CD8-positive, alpha-beta memory T cell (primary cell): ENCODE measurements around the gene DEK. TPM values are rescaled to one million over a fixed set of nuclear protein-coding genes. Genes with fewer than 3 reads are reported as not detected.
A peak's percentile ranks its signal among the peaks of the same experiment; 100 is the strongest.
"Not testable (repeated sequence)": the region's sequence is repeated elsewhere in the genome, so short reads cannot be mapped to it uniquely, and the experiment has no call there.

Source experiments
- CTCF ChIA-PET: fragments of 350-600 bp; sonication (Branson Sonifier 250); formaldehyde crosslinking; loops from one replicate; lab custom pipeline; 2021; ENCODE audit warnings: antibody characterized with exemption; lab: Charles Lee
- POLR2A ChIA-PET: fragments of 350-600 bp; sonication (Branson Sonifier 250); formaldehyde crosslinking; loops from one replicate; lab custom pipeline; 2021; ENCODE audit warnings: antibody characterized with exemption; lab: Charles Lee
- DNase-seq, 5 donors: peaks; one replicate each; pipeline versions ENCODE4 v3.0.0 to v3.0.0-alpha.2; 2020 to 2022; ENCODE audit warnings: mixed read lengths in 1 of 5
- H3K27ac ChIP-seq: one replicate; pipeline ENCODE4 v1.7.0; 2013; ENCODE audit warnings: low read depth, mild to moderate bottlenecking, low read length, moderate library complexity
- H3K27me3 ChIP-seq: 2 replicates; pipeline ENCODE4 v1.7.0; 2013; ENCODE audit warnings: low read length, mild to moderate bottlenecking; ENCODE audit not compliant: insufficient read depth, poor library complexity, severe bottlenecking
- H3K36me3 ChIP-seq: 2 replicates; pipeline ENCODE4 v1.7.0; 2013; ENCODE audit warnings: mild to moderate bottlenecking, low read length, moderate library complexity; ENCODE audit not compliant: insufficient read depth
- H3K4me1 ChIP-seq: 2 replicates; pipeline ENCODE4 v1.7.0; 2013; ENCODE audit warnings: mild to moderate bottlenecking, low read length, moderate library complexity; ENCODE audit not compliant: insufficient read depth
- H3K4me3 ChIP-seq: 2 replicates; pipeline ENCODE4 v1.7.0; 2013; ENCODE audit warnings: mild to moderate bottlenecking, low read length
- H3K9me3 ChIP-seq: 2 replicates; pipeline ENCODE4 v1.7.0; 2013; ENCODE audit warnings: mild to moderate bottlenecking, low read length
- H3K27ac Mint-ChIP-seq, 8 donors: one replicate each; pipeline ENCODE4 v1.8.0; 2020 to 2021; ENCODE audit warnings: mixed read lengths in 8 of 8, mild to moderate bottlenecking in 6 of 8, inconsistent platforms in 3 of 8, moderate library complexity in 3 of 8
- H3K27me3 Mint-ChIP-seq, 2 donors: one replicate each; pipeline ENCODE4 v1.8.0; 2020 to 2021; ENCODE audit warnings: mixed read lengths in 2 of 2, mild to moderate bottlenecking in 1 of 2, moderate library complexity in 1 of 2
- H3K36me3 Mint-ChIP-seq, 3 donors: one replicate each; pipeline ENCODE4 v1.8.0; 2020 to 2021; ENCODE audit warnings: mixed read lengths in 3 of 3, inconsistent platforms in 1 of 3, mild to moderate bottlenecking in 1 of 3
- H3K4me1 Mint-ChIP-seq, 3 donors: one replicate each; pipeline ENCODE4 v1.8.0; 2020 to 2021; ENCODE audit warnings: mixed read lengths in 3 of 3, inconsistent platforms in 1 of 3, mild to moderate bottlenecking in 1 of 3
- H3K4me3 Mint-ChIP-seq, 7 donors: one replicate each; pipeline ENCODE4 v1.8.0; 2020 to 2021; ENCODE audit warnings: mixed read lengths in 7 of 7, mild to moderate bottlenecking in 6 of 7, moderate library complexity in 4 of 7, inconsistent platforms in 2 of 7
- H3K9me3 Mint-ChIP-seq, 5 donors: one replicate each; pipeline ENCODE4 v1.8.0; 2020 to 2022; ENCODE audit warnings: mixed read lengths in 5 of 5, mild to moderate bottlenecking in 3 of 5, moderate library complexity in 2 of 5, inconsistent platforms in 1 of 5
- polyA plus RNA-seq: library from polyadenylated mRNA; unstranded; fragments of 300-500 nt; fragmentation: Illumina TruSeq; gene quantifications from one replicate; pipeline ENCODE4 v1.2.3, GENCODE V29; 2021
- total RNA-seq, 2 experiments: library from RNA; stranded (reverse); gene quantifications; one replicate each; pipeline ENCODE4 v1.2.3, GENCODE V29; 2021

DEK gene
- total and polyA plus RNA-seq, 3 experiments from 2014 or later: 90.3 to 181 (median 174) TPM

- DNase-seq: no peak
- Histone ChIP-seq H3K4me3 (no peak overlapping the region), H3K9me3 (no peaks in the 10 kb centered on the region), H3K27me3 (no peaks in the 10 kb centered on the region), H3K27ac (no peak overlapping the region), H3K36me3 (peaks cover 6% of the 10 kb centered on the region), H3K4me1 (peaks cover 14% of the 10 kb centered on the region)
- CTCF ChIA-PET: interaction anchor here (1.2 kb wide), 1 partner anchor 23 kb away, joined by 4 read pairs; the partner anchor contains the start of gene DEK
- H3K27me3 Mint-ChIP-seq: no peaks in the 10 kb centered on the region
- H3K36me3 Mint-ChIP-seq: peaks cover 25 to 81% (median 28%) of the 10 kb centered on the region in 3 donors
- H3K4me3 Mint-ChIP-seq: no peak overlapping the region
- peaks cover 52 to 79% (median 73%) of the 10 kb centered on the region in 3 donors for H3K4me1 Mint-ChIP-seq
- peaks cover 0 to 8% (median 0%) of the 10 kb centered on the region in 5 donors for H3K9me3 Mint-ChIP-seq
- POLR2A ChIA-PET: no interaction called here
- peak overlapping the region in 5 of 8 donors; percentile 30 to 86 (median 66) for H3K27ac Mint-ChIP-seq
Measured at GRCh38 chr6:18242062-18242851, 22.1 kb downstream of the DEK start.

GRCh38 chr6:18241208-18242038 is 22.9 kb downstream of the DEK start:
- DNase-seq: no peak
- Histone ChIP-seq H3K27me3 (no peaks in the 10 kb centered on the region), H3K27ac (no peak overlapping the region), H3K4me3 (no peak overlapping the region), H3K9me3 (no peaks in the 10 kb centered on the region), H3K36me3 (peaks cover 13% of the 10 kb centered on the region), H3K4me1 (peaks cover 14% of the 10 kb centered on the region)
- ChIA-PET CTCF (interaction anchor here (0.6 to 1.2 kb wide), 2 partner anchors 24 to 42 kb away, joined by 3 to 4 read pairs; partner anchors contain the start of gene DEK), POLR2A (interaction anchor here (0.5 kb wide), 1 partner anchor 1141 kb away, joined by 3 read pairs; no protein-coding TSS in a partner anchor)
- no peak overlapping the region for H3K4me3 Mint-ChIP-seq
- peaks cover 0 to 8% (median 0%) of the 10 kb centered on the region in 5 donors for H3K9me3 Mint-ChIP-seq
- H3K36me3 Mint-ChIP-seq: peaks cover 23 to 80% (median 27%) of the 10 kb centered on the region in 3 donors
- peak overlapping the region in 7 of 8 donors; percentile 19 to 85 (median 56) for H3K27ac Mint-ChIP-seq
- H3K27me3 Mint-ChIP-seq: no peaks in the 10 kb centered on the region
- H3K4me1 Mint-ChIP-seq: peaks cover 48 to 70% (median 65%) of the 10 kb centered on the region in 3 donors

GRCh38 chr6:18240230-18240629 is 24.1 kb downstream of the DEK start:
- H3K4me1 Mint-ChIP-seq: peaks cover 40 to 58% (median 53%) of the 10 kb centered on the region in 3 donors
- H3K27ac ChIP-seq: no peak overlapping the region
- ChIA-PET POLR2A (no interaction called here), CTCF (no interaction called here)
- H3K36me3 Mint-ChIP-seq: peaks cover 18 to 81% (median 27%) of the 10 kb centered on the region in 3 donors
- H3K4me3 ChIP-seq: no peak overlapping the region
- peaks cover 15% of the 10 kb centered on the region for H3K36me3 ChIP-seq
- peaks cover 0 to 1% of the 10 kb centered on the region in 2 donors for H3K27me3 Mint-ChIP-seq
- no peaks in the 10 kb centered on the region for H3K9me3 ChIP-seq
- no peak for DNase-seq
- no peaks in the 10 kb centered on the region for H3K27me3 ChIP-seq
- H3K4me3 Mint-ChIP-seq: no peak overlapping the region
- peaks cover 14% of the 10 kb centered on the region for H3K4me1 ChIP-seq
- H3K9me3 Mint-ChIP-seq: no peaks in the 10 kb centered on the region
- peak overlapping the region in 3 of 8 donors; percentile 27 to 66 (median 44) for H3K27ac Mint-ChIP-seq

- peaks cover 24 to 37% (median 35%) of the 10 kb centered on the region in 3 donors for H3K4me1 Mint-ChIP-seq
- Histone ChIP-seq H3K4me1 (peaks cover 8% of the 10 kb centered on the region), H3K9me3 (no peaks in the 10 kb centered on the region), H3K36me3 (peaks cover 16% of the 10 kb centered on the region), H3K27me3 (no peaks in the 10 kb centered on the region), H3K4me3 (no peak overlapping the region), H3K27ac (no peak overlapping the region)
- peaks cover 0 to 17% (median 9%) of the 10 kb centered on the region in 5 donors for H3K9me3 Mint-ChIP-seq
- ChIA-PET CTCF (no interaction called here), POLR2A (no interaction called here)
- H3K4me3 Mint-ChIP-seq: no peak overlapping the region
- no peak for DNase-seq
- peak overlapping the region in 4 of 8 donors; percentile 22 to 50 (median 38) for H3K27ac Mint-ChIP-seq
- peaks cover 34 to 80% (median 36%) of the 10 kb centered on the region in 3 donors for H3K36me3 Mint-ChIP-seq
- peaks cover 0 to 1% of the 10 kb centered on the region in 2 donors for H3K27me3 Mint-ChIP-seq
Measured at GRCh38 chr6:18237167-18237566, 27.2 kb downstream of the DEK start.

GRCh38 chr6:18235524-18235923 is 28.8 kb downstream of the DEK start:
- Histone ChIP-seq H3K4me3 (no peak overlapping the region), H3K36me3 (peaks cover 16% of the 10 kb centered on the region), H3K27ac (no peak overlapping the region), H3K27me3 (no peaks in the 10 kb centered on the region), H3K4me1 (no peaks in the 10 kb centered on the region), H3K9me3 (no peaks in the 10 kb centered on the region)
- ChIA-PET CTCF (no interaction called here), POLR2A (no interaction called here)
- Mint-ChIP-seq H3K36me3 (peaks cover 50 to 84% (median 52%) of the 10 kb centered on the region in 3 donors), H3K4me1 (peaks cover 25 to 39% (median 26%) of the 10 kb centered on the region in 3 donors), H3K27ac (peak overlapping the region in 1 of 8 donors; percentile 54), H3K4me3 (no peak overlapping the region), H3K9me3 (peaks cover 3 to 34% (median 22%) of the 10 kb centered on the region in 5 donors), H3K27me3 (peaks cover 0 to 1% of the 10 kb centered on the region in 2 donors)
- DNase-seq: no peak

GRCh38 chr6:18234564-18234963 is 29.8 kb downstream of the DEK start:
- H3K27ac Mint-ChIP-seq: peak overlapping the region in 4 of 8 donors; percentile 7 to 35 (median 16)
- DNase-seq: no peak
- peaks cover 6 to 40% (median 26%) of the 10 kb centered on the region in 5 donors for H3K9me3 Mint-ChIP-seq
- peaks cover 16% of the 10 kb centered on the region for H3K36me3 ChIP-seq
- no peaks in the 10 kb centered on the region for H3K27me3 ChIP-seq
- no peaks in the 10 kb centered on the region for H3K9me3 ChIP-seq
- CTCF ChIA-PET: no interaction called here
- no peak overlapping the region for H3K4me3 ChIP-seq
- POLR2A ChIA-PET: no interaction called here
- no peak overlapping the region for H3K27ac ChIP-seq
- no peak overlapping the region for H3K4me3 Mint-ChIP-seq
- no peaks in the 10 kb centered on the region for H3K4me1 ChIP-seq
- H3K4me1 Mint-ChIP-seq: peaks cover 23 to 38% (median 25%) of the 10 kb centered on the region in 3 donors
- peaks cover 0 to 1% of the 10 kb centered on the region in 2 donors for H3K27me3 Mint-ChIP-seq
- peaks cover 56 to 88% (median 60%) of the 10 kb centered on the region in 3 donors for H3K36me3 Mint-ChIP-seq

- H3K4me3 Mint-ChIP-seq, POLR2A ChIA-PET, DNase-seq, H3K4me3 ChIP-seq, H3K27ac ChIP-seq, CTCF ChIA-PET, H3K27me3 Mint-ChIP-seq, H3K9me3 ChIP-seq, H3K27ac Mint-ChIP-seq, H3K4me1 ChIP-seq, H3K27me3 ChIP-seq: not testable (repeated sequence)
- peaks cover 21 to 34% (median 24%) of the 10 kb centered on the region in 3 donors for H3K4me1 Mint-ChIP-seq
- peaks cover 9 to 43% (median 29%) of the 10 kb centered on the region in 5 donors for H3K9me3 Mint-ChIP-seq
- H3K36me3 Mint-ChIP-seq: peaks cover 57 to 92% (median 68%) of the 10 kb centered on the region in 3 donors
- H3K36me3 ChIP-seq: peaks cover 16% of the 10 kb centered on the region
Measured at GRCh38 chr6:18233770-18234169, 30.6 kb downstream of the DEK start.
